GM12891 (cell line): ENCODE results near the gene SSC4D.

ENCODE experiments used
- POLR2A ChIP-seq: IDR thresholded peaks from 2 replicates; pipeline ENCODE4 v1.6.1; 2011; ENCODE audit warnings: low read depth, low read length, control low read depth
- POLR2AphosphoS5 ChIP-seq: IDR thresholded peaks from 2 replicates; pipeline ENCODE4 v1.6.1; 2011; ENCODE audit warnings: low read depth, low read length, control low read depth

- no peak for TF ChIP-seq POLR2A
- no peak for TF ChIP-seq POLR2AphosphoS5
Observed at GRCh38 chr7:76390092-76390491, 19.4 kb downstream of the SSC4D start.
